Tibial nerve (tissue), 3 donors: Measurements from ENCODE around the gene FAM83D.

Experiments
- POLR2A ChIP-seq, 2 donors: fragments of 450-650 bp; IDR thresholded peaks; one replicate each; pipeline ENCODE4 v1.6.1; 2017; ENCODE audit warnings: antibody characterized with exemption in 2 of 2, mild to moderate bottlenecking in 2 of 2, moderate library complexity in 2 of 2
- TF ChIP-seq, protein P1 (sequence below), 5 experiments: fragments of 200-600 bp in 3 of 5; fragments of 450-650 bp in 2 of 5; sonication (generic) in 3 of 5; IDR thresholded peaks; one replicate each; pipeline ENCODE4 v1.5.1; 2016 to 2019; ENCODE audit warnings: antibody characterized with exemption in 5 of 5, mild to moderate bottlenecking in 3 of 5, moderate library complexity in 2 of 5

GRCh38 chr20:38885357-38885756 is 40.9 kb upstream of the FAM83D start:
- TF ChIP-seq, protein P1, sequence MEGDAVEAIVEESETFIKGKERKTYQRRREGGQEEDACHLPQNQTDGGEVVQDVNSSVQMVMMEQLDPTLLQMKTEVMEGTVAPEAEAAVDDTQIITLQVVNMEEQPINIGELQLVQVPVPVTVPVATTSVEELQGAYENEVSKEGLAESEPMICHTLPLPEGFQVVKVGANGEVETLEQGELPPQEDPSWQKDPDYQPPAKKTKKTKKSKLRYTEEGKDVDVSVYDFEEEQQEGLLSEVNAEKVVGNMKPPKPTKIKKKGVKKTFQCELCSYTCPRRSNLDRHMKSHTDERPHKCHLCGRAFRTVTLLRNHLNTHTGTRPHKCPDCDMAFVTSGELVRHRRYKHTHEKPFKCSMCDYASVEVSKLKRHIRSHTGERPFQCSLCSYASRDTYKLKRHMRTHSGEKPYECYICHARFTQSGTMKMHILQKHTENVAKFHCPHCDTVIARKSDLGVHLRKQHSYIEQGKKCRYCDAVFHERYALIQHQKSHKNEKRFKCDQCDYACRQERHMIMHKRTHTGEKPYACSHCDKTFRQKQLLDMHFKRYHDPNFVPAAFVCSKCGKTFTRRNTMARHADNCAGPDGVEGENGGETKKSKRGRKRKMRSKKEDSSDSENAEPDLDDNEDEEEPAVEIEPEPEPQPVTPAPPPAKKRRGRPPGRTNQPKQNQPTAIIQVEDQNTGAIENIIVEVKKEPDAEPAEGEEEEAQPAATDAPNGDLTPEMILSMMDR (IDR thresholded peaks at IDR 0.05), result no peak
- no peak for TF ChIP-seq POLR2A (IDR thresholded peaks at IDR 0.05)
